ENCODE measurements around the gene SOHLH1. TPM values are rescaled to one million over a fixed set of nuclear protein-coding genes. Genes with fewer than 3 reads are reported as not detected.

SOHLH1 gene
- total and polyA plus RNA-seq, 10 of the 15 experiments (the other 5 are each of a cell fraction or from before 2014, with no cell fraction given): not detected

- TF ChIP-seq, protein P1, sequence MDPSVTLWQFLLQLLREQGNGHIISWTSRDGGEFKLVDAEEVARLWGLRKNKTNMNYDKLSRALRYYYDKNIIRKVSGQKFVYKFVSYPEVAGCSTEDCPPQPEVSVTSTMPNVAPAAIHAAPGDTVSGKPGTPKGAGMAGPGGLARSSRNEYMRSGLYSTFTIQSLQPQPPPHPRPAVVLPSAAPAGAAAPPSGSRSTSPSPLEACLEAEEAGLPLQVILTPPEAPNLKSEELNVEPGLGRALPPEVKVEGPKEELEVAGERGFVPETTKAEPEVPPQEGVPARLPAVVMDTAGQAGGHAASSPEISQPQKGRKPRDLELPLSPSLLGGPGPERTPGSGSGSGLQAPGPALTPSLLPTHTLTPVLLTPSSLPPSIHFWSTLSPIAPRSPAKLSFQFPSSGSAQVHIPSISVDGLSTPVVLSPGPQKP (IDR thresholded peaks at IDR 0.05; ENCODE audit: low read depth, low read length): no peak
- no peak for TF ChIP-seq SMAD1 (IDR thresholded peaks at IDR 0.05; ENCODE audit: low read depth, partially characterized antibody)
- TF ChIP-seq CEBPZ (IDR thresholded peaks at IDR 0.05; ENCODE audit: low read depth, low read length): no peak
- TF ChIP-seq SUPT20H (IDR thresholded peaks at IDR 0.05; ENCODE audit: borderline replicate concordance, control insufficient read depth, low read depth, low read length): no peak
- TF ChIP-seq PAX5 (IDR thresholded peaks at IDR 0.05; ENCODE audit: borderline replicate concordance, low read depth, low read length): no peak
These were observed 45.2 kb upstream of the SOHLH1 start (continued) for GRCh38 chr9:135744333-135745070.

- intact Hi-C loops (cut with micrococcal nuclease; ENCODE audit: unreplicated experiment): no loop called here
- TF ChIP-seq ZNF207 (IDR thresholded peaks at IDR 0.05; ENCODE audit: borderline replicate concordance): no peak
- no peak for TF ChIP-seq KAT2A (conservative IDR thresholded peaks at IDR 0.05; ENCODE audit: control insufficient read depth, low read depth, low read length)
- TF ChIP-seq TCF3 (IDR thresholded peaks at IDR 0.05; ENCODE audit: borderline replicate concordance, insufficient read depth, low read depth, low read length): no peak
- TF ChIP-seq SUZ12 (IDR thresholded peaks at IDR 0.05; ENCODE audit: unreplicated experiment): no peak
- TF ChIP-seq GABPA (IDR thresholded peaks at IDR 0.05; ENCODE audit: low read depth): no peak
- TF ChIP-seq PML (IDR thresholded peaks at IDR 0.05; ENCODE audit: low read length): no peak
- TF ChIP-seq IKZF2 (IDR thresholded peaks at IDR 0.05): no peak
- TF ChIP-seq CREB1 (IDR thresholded peaks at IDR 0.05; ENCODE audit: low read depth): no peak
- TF ChIP-seq, protein P2, sequence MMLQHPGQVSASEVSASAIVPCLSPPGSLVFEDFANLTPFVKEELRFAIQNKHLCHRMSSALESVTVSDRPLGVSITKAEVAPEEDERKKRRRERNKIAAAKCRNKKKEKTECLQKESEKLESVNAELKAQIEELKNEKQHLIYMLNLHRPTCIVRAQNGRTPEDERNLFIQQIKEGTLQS (IDR thresholded peaks at IDR 0.05; ENCODE audit: borderline replicate concordance, extremely low read depth, low read depth, low read length): no peak
- no peak for TF ChIP-seq ZBED1 (IDR thresholded peaks at IDR 0.05; ENCODE audit: borderline replicate concordance)
- no peak for TF ChIP-seq RAD51 (IDR thresholded peaks at IDR 0.05)
- no peak for TF ChIP-seq SMAD5 (IDR thresholded peaks at IDR 0.05; ENCODE audit: low read depth)
- TF ChIP-seq JUND (IDR thresholded peaks at IDR 0.05; ENCODE audit: low read depth, low read length): no peak
These were observed 44.5 kb upstream of the SOHLH1 start for GRCh38 chr9:135743546-135744332.

More at GRCh38 chr9:135743546-135744332, 44.5 kb upstream of the SOHLH1 start:
- in situ Hi-C loops (cut with MboI): no loop called here
- no peak overlapping the region for H2AFZ ChIP-seq (ENCODE audit: control insufficient read depth, low read depth, low read length)
- H3K79me2 ChIP-seq (ENCODE audit: control insufficient read depth, insufficient read depth, low read length): no peaks in the 10 kb centered on the region
- H3K4me3 ChIP-seq: no peak overlapping the region
- POLR2A ChIA-PET: no interaction called here
- no peak for DNase-seq (ENCODE audit: low read depth, low spot score)
- RAD21 ChIA-PET (ENCODE audit: unreplicated experiment): no interaction called here
- H3K9me3 ChIP-seq (replicated peaks; ENCODE audit: control insufficient read depth, insufficient read depth, low read length): no peaks in the 10 kb centered on the region; the same call in 2 of the 3 replicates
- no peak for FAIRE-seq
- BruUV-seq (replicated peaks): no TSS peak
- 35% methylated on average over 25 of the region's 25 CpGs for WGBS (ENCODE audit: insufficient coverage, insufficient replicate concordance, low lambda C conversion rate, missing lambda C conversion rate)
- CTCF ChIA-PET: no interaction called here
- SMC1A ChIA-PET (ENCODE audit: uncharacterized antibody, unreplicated experiment): no interaction called here
- no peak for ATAC-seq
- H4K20me1 ChIP-seq (ENCODE audit: control insufficient read depth, insufficient read depth): no peaks in the 10 kb centered on the region
- no peaks in the 10 kb centered on the region for H3K4me1 ChIP-seq (ENCODE audit: control insufficient read depth, insufficient read depth, low read length)
- H3K27ac ChIP-seq (ENCODE audit: control insufficient read depth, insufficient read depth): no peak overlapping the region
- H3K36me3 ChIP-seq (ENCODE audit: control insufficient read depth in 2 of 2, insufficient read depth in 2 of 2, low read length in 1 of 2): no peaks in the 10 kb centered on the region
- H3K27me3 ChIP-seq (replicated peaks in 1 of 2; ENCODE audit: control insufficient read depth in 2 of 2, insufficient read depth in 2 of 2, low read length in 1 of 2): no peaks in the 10 kb centered on the region; a peak in 1 of 4 replicates
- H3K9ac ChIP-seq (ENCODE audit: control insufficient read depth, insufficient read depth, low read length): no peak overlapping the region
- H3K4me2 ChIP-seq (ENCODE audit: control insufficient read depth, insufficient read depth): no peak overlapping the region

Data from GM12878 (cell line).